ENCODE measurements around the gene GREB1. TPM values are rescaled to one million over a fixed set of nuclear protein-coding genes. Genes with fewer than 3 reads are reported as not detected.

The GREB1 gene
- total RNA-seq, 2 experiments from 2014 or later = 0.91 to 1.4 TPM

DNA sequence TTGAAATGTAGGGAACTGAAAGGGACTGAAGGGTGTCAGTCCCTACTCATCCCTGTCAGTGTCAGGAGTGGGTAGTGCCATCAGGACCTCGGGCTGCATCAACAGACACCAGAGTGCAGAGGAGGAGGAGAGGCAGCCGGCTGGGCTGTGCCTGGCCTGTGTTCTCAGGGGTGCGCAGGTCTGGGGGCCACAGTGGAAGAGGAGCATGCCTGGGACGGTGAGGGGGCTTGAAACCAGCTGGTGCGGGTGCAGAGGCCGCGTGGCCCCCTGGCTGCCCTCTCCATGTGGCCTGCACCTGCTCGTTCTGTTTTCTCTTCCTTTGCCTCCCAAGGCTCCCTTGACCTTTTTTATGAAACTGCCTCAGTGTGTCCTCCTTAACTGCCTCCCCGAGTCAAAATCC lies 94.8 kb downstream of the GREB1 start:
- CTCF ChIA-PET = no interaction called here
- ATAC-seq (no peak), DNase-seq (no peak)
- Mint-ChIP-seq H3K4me1 (no peaks in the 10 kb centered on the region), H3K4me3 (no peak overlapping the region), H3K36me3 (no peaks in the 10 kb centered on the region), H3K9me3 (ENCODE audit: low read depth) (no peaks in the 10 kb centered on the region), H3K27me3 (no peaks in the 10 kb centered on the region), H3K27ac (no peak overlapping the region)

GRCh38 chr2:11629215-11629614 lies 95.4 kb downstream of the GREB1 start:
- no peak for DNase-seq
- H3K4me1 Mint-ChIP-seq = no peaks in the 10 kb centered on the region
- no peaks in the 10 kb centered on the region for H3K36me3 Mint-ChIP-seq
- no peaks in the 10 kb centered on the region for H3K27me3 Mint-ChIP-seq
- H3K9me3 Mint-ChIP-seq (ENCODE audit: low read depth) = no peaks in the 10 kb centered on the region
- CTCF ChIA-PET = no interaction called here
- no peak overlapping the region for H3K4me3 Mint-ChIP-seq
- no peak for ATAC-seq
- no peak overlapping the region for H3K27ac Mint-ChIP-seq

DNA sequence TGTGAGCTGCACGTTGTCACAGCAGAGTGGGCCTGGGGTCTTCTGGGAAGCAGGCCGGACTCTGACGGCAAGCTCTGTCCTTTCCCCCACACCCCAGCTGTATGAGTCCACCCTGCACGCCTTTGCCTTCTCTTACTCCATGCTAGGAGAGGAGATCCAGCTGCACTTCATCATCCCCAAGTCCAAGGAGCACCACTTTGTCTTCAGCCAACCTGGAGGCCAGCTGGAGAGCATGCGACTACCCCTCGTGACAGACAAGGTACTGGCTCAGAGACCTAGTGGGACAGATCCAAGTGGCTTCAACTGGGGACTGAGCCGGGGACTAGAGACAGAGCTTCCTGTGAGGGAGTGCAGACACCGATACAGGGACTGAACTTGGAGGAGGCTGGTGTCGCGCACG lies 96.0 kb downstream of the GREB1 start:
- Mint-ChIP-seq H3K9me3 (ENCODE audit: low read depth) (no peaks in the 10 kb centered on the region), H3K4me3 (no peak overlapping the region), H3K27ac (no peak overlapping the region), H3K4me1 (no peaks in the 10 kb centered on the region), H3K36me3 (no peaks in the 10 kb centered on the region), H3K27me3 (no peaks in the 10 kb centered on the region)
- ATAC-seq = no peak
- CTCF ChIA-PET = no interaction called here
- no peak for DNase-seq

GRCh38 chr2:11630855-11631254 lies 97.0 kb downstream of the GREB1 start:
- no peak for DNase-seq
- Mint-ChIP-seq H3K4me1 (no peaks in the 10 kb centered on the region), H3K27me3 (no peaks in the 10 kb centered on the region), H3K27ac (no peak overlapping the region), H3K36me3 (no peaks in the 10 kb centered on the region), H3K4me3 (no peak overlapping the region), H3K9me3 (ENCODE audit: low read depth) (no peaks in the 10 kb centered on the region)
- CTCF ChIA-PET = no interaction called here
- ATAC-seq = no peak

- Mint-ChIP-seq H3K36me3 (no peaks in the 10 kb centered on the region), H3K9me3 (ENCODE audit: low read depth) (no peaks in the 10 kb centered on the region), H3K4me1 (no peaks in the 10 kb centered on the region), H3K27me3 (no peaks in the 10 kb centered on the region), H3K27ac (no peak overlapping the region), H3K4me3 (no peak overlapping the region)
- CTCF ChIA-PET = no interaction called here
- no peak for ATAC-seq
- no peak for DNase-seq
Measured at GRCh38 chr2:11631462-11631861, 97.6 kb downstream of the GREB1 start.

DNA sequence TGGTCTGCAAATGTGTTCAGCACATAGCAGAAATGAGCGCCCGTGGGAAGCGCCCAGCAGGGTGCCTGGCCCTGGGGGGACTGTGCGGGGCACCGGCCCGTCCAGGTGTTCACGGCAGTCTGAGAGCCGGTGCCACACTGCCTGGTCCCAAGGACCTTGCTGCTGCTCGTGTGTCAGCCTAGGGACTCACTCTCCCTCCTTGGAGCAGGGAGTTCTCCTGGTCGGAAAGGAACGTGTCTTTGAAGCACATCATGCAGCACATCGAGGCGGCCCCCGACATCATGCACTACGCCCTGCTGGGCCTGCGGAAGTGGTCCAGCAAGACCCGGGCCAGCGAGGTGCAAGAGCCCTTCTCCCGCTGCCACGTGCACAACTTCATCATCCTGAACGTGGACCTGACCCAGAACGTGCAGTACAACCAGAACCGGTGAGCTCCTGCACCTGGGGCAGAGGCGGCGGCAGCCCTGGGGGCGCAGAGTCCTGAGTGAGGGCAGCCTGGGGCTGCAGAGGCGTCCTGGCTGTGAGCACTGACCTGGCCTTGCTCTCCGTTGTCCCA lies 100.2 kb downstream of the GREB1 start:
- Mint-ChIP-seq H3K4me1 (no peaks in the 10 kb centered on the region), H3K9me3 (ENCODE audit: low read depth) (no peaks in the 10 kb centered on the region), H3K27ac (no peak overlapping the region), H3K36me3 (no peaks in the 10 kb centered on the region), H3K4me3 (no peak overlapping the region), H3K27me3 (no peaks in the 10 kb centered on the region)
- DNase-seq = no peak
- ATAC-seq = no peak
- CTCF ChIA-PET = no interaction called here

DNA sequence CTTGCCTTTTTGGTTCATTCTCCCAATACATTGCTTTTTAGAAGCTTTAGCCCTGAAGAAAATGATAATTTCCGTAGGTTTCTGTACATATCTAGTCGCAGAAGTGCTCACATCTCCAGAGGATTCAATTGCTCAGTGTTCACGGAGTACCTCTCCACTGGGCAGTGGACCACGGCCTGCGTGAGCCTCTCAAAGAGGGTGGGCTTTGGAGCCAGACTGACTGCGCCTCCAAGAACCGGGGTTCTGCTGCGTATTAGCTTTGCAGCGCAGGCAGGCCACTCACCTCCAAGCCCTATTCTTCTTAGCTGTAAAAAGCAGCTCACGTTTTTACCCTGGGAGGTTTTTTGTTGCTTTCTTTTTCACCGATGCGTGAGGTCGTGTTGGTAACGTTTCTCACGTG lies 100.7 kb downstream of the GREB1 start:
- Mint-ChIP-seq H3K9me3 (ENCODE audit: low read depth) (no peaks in the 10 kb centered on the region), H3K27ac (no peak overlapping the region), H3K4me3 (no peak overlapping the region), H3K4me1 (no peaks in the 10 kb centered on the region), H3K27me3 (no peaks in the 10 kb centered on the region), H3K36me3 (no peaks in the 10 kb centered on the region)
- CTCF ChIA-PET = no interaction called here
- DNase-seq = no peak
- no peak for ATAC-seq

DNA sequence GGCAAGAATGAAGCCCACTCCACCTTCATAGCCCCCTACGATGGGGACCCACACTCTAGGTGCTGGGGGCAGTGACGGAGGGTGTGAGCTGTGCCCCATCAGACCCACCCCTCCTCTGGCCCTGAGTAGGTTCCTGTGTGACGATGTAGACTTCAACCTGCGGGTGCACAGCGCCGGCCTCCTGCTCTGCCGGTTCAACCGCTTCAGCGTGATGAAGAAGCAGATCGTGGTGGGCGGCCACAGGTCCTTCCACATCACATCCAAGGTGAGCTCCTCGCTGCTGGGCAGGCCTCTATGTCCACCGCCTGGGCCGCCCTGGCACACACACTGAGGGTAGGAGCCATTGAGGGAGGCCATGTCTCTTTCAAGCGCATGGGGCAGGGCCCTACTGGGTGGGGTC lies 101.3 kb downstream of the GREB1 start:
- H3K36me3 Mint-ChIP-seq = no peaks in the 10 kb centered on the region
- no peaks in the 10 kb centered on the region for H3K27me3 Mint-ChIP-seq
- H3K27ac Mint-ChIP-seq = no peak overlapping the region
- CTCF ChIA-PET = no interaction called here
- H3K9me3 Mint-ChIP-seq (ENCODE audit: low read depth) = no peaks in the 10 kb centered on the region
- H3K4me3 Mint-ChIP-seq = no peak overlapping the region
- no peaks in the 10 kb centered on the region for H3K4me1 Mint-ChIP-seq
- ATAC-seq (no peak), DNase-seq (no peak)

- H3K4me1 Mint-ChIP-seq = no peaks in the 10 kb centered on the region
Measured at GRCh38 chr2:11636593-11637295, 102.9 kb downstream of the GREB1 start.

GRCh38 chr2:11637546-11637945 lies 103.7 kb downstream of the GREB1 start:
- H3K4me1 Mint-ChIP-seq = no peaks in the 10 kb centered on the region
- CTCF ChIA-PET = no interaction called here
- no peaks in the 10 kb centered on the region for H3K27me3 Mint-ChIP-seq

More at GRCh38 chr2:11636593-11637295, 102.9 kb downstream of the GREB1 start:
- no peak overlapping the region for H3K27ac Mint-ChIP-seq
- no peaks in the 10 kb centered on the region for H3K27me3 Mint-ChIP-seq
- CTCF ChIA-PET = no interaction called here
- H3K4me3 Mint-ChIP-seq = no peak overlapping the region
- DNase-seq = no peak
- ATAC-seq = no peak
- H3K36me3 Mint-ChIP-seq = no peaks in the 10 kb centered on the region
- H3K9me3 Mint-ChIP-seq (ENCODE audit: low read depth) = no peaks in the 10 kb centered on the region

GRCh38 chr2:11639503-11639902 lies 105.7 kb downstream of the GREB1 start:
- H3K4me3 Mint-ChIP-seq = no peak overlapping the region
- no peak overlapping the region for H3K27ac Mint-ChIP-seq
- no peaks in the 10 kb centered on the region for H3K36me3 Mint-ChIP-seq
- ATAC-seq = no peak
- peaks cover 4% of the 10 kb centered on the region for H3K27me3 Mint-ChIP-seq
- H3K9me3 Mint-ChIP-seq (ENCODE audit: low read depth) = no peaks in the 10 kb centered on the region
- no peaks in the 10 kb centered on the region for H3K4me1 Mint-ChIP-seq
- no peak for DNase-seq
- CTCF ChIA-PET = no interaction called here

More at GRCh38 chr2:11637546-11637945, 103.7 kb downstream of the GREB1 start:
- no peaks in the 10 kb centered on the region for H3K9me3 Mint-ChIP-seq (ENCODE audit: low read depth)
- no peak overlapping the region for H3K27ac Mint-ChIP-seq
- no peaks in the 10 kb centered on the region for H3K36me3 Mint-ChIP-seq
- DNase-seq (no peak), ATAC-seq (no peak)
- H3K4me3 Mint-ChIP-seq = no peak overlapping the region

GRCh38 chr2:11640132-11640531 lies 106.3 kb downstream of the GREB1 start:
- Mint-ChIP-seq H3K9me3 (ENCODE audit: low read depth) (no peaks in the 10 kb centered on the region), H3K4me1 (no peaks in the 10 kb centered on the region), H3K4me3 (no peak overlapping the region), H3K27me3 (peaks cover 6% of the 10 kb centered on the region), H3K36me3 (no peaks in the 10 kb centered on the region), H3K27ac (no peak overlapping the region)
- ATAC-seq = no peak
- no peak for DNase-seq
- CTCF ChIA-PET = no interaction called here

- H3K27me3 Mint-ChIP-seq = peaks cover 13% of the 10 kb centered on the region
- CTCF ChIA-PET = no interaction called here
- no peak overlapping the region for H3K4me3 Mint-ChIP-seq
- no peaks in the 10 kb centered on the region for H3K4me1 Mint-ChIP-seq
- no peak overlapping the region for H3K27ac Mint-ChIP-seq
- DNase-seq (no peak), ATAC-seq (no peak)
- no peaks in the 10 kb centered on the region for H3K36me3 Mint-ChIP-seq
- no peaks in the 10 kb centered on the region for H3K9me3 Mint-ChIP-seq (ENCODE audit: low read depth)
Measured at GRCh38 chr2:11642972-11643371, 109.1 kb downstream of the GREB1 start.

GRCh38 chr2:11644293-11644692 lies 110.4 kb downstream of the GREB1 start:
- ATAC-seq = no peak
- Mint-ChIP-seq H3K27ac (no peak overlapping the region), H3K27me3 (peaks cover 17% of the 10 kb centered on the region), H3K4me1 (no peaks in the 10 kb centered on the region), H3K36me3 (no peaks in the 10 kb centered on the region), H3K4me3 (no peak overlapping the region), H3K9me3 (ENCODE audit: low read depth) (no peaks in the 10 kb centered on the region)
- DNase-seq = no peak
- CTCF ChIA-PET = no interaction called here
